Vagina (tissue), 2 donors: ENCODE data around the gene ABHD5.

Experiments used
- CTCF ChIP-seq, 3 experiments: fragments of 450-650 bp in 2 of 3; fragments of 200-600 bp in 1 of 3; sonication (generic) in 1 of 3; IDR thresholded peaks; one replicate each; pipeline ENCODE4 v1.5.1; 2017 to 2019; ENCODE audit warnings: antibody characterized with exemption in 3 of 3, mild to moderate bottlenecking in 2 of 3, moderate library complexity in 2 of 3
- POLR2A ChIP-seq, 2 donors: fragments of 450-650 bp; IDR thresholded peaks; one replicate each; pipeline ENCODE4 v1.6.1; 2017; ENCODE audit warnings: antibody characterized with exemption in 2 of 2, mild to moderate bottlenecking in 2 of 2, moderate library complexity in 2 of 2

- no peak for TF ChIP-seq CTCF (IDR thresholded peaks at IDR 0.05)
- no peak for TF ChIP-seq POLR2A (IDR thresholded peaks at IDR 0.05)
Measured at GRCh38 chr3:43728476-43728875, 37.7 kb downstream of the ABHD5 start.
